ENCODE data around the gene PPP3R2.

- TF ChIP-seq CTCF (IDR thresholded peaks at IDR 0.05; ENCODE audit: low read length) (no peak), EZH2 (IDR thresholded peaks at IDR 0.05; ENCODE audit: borderline replicate concordance, low read length) (no peak)
These were observed 7.3 kb downstream of the PPP3R2 start for GRCh38 chr9:101587332-101588043.
